HepG2 (cell line): ENCODE measurements around the gene GRIK2. TPM values are rescaled to one million over a fixed set of nuclear protein-coding genes. Genes with fewer than 3 reads are reported as not detected.

Experiments used
- ATAC-seq: fragments of 200-7000 bp; cut with Tn5 transposase; 3 replicates; pipeline ENCODE4 v1.9.1; 2020; ENCODE audit warnings: mild to moderate bottlenecking, moderate library complexity
- BruUV-seq: library from RNA; stranded (reverse); fragments of 400-500 nt; replicated peaks from 2 replicates; lab custom pipeline; 2021; lab: Mats Ljungman, UMichigan
- CTCF ChIA-PET: fragments of 300-600 bp; formaldehyde crosslinking; extraction: SDS; loops from one replicate; lab custom pipeline; 2021; ENCODE audit warnings: low total read pairs, inconsistent platforms, low intra/inter-chr PET ratio; lab: Yijun Ruan, JAX
- POLR2A ChIA-PET: fragments of 350-600 bp; sonication (Branson Sonifier 250); formaldehyde crosslinking; loops from one replicate; lab custom pipeline; 2020; ENCODE audit warnings: antibody characterized with exemption, inconsistent platforms; lab: Yijun Ruan, JAX
- DNase-seq: peaks from one replicate; pipeline ENCODE4 v3.0.0-alpha.2; 2015; ENCODE audit warnings: low spot score
- FAIRE-seq: peaks from 3 replicates; lab custom pipeline; 2011; peaks lifted over from hg19 to GRCh38; lab: Jason Lieb, UNC
- H2AFZ ChIP-seq: one replicate; pipeline ENCODE4 v1.6.1; 2011; ENCODE audit warnings: low read length, inconsistent platforms
- H3K27ac ChIP-seq: fragments of 300-600 bp; 3 replicates; pipeline ENCODE4 v1.8.0; 2011; ENCODE audit warnings: mixed run types, mild to moderate bottlenecking, mixed read lengths, low read length, inconsistent platforms; ENCODE audit not compliant: insufficient read depth; ENCODE audit errors: extremely low read length
- H3K27me3 ChIP-seq, 2 experiments: fragments of 200-600 bp in 1 of 2; 2 replicates in 1 of 2; 3 replicates in 1 of 2; pipeline versions ENCODE4 v1.6.0 to v1.8.0; 2011; ENCODE audit warnings: low read length in 2 of 2, mild to moderate bottlenecking in 2 of 2, moderate library complexity in 2 of 2, inconsistent platforms in 1 of 2; ENCODE audit not compliant: insufficient read depth in 2 of 2, control insufficient read depth in 1 of 2
- H3K36me3 ChIP-seq, 2 experiments: fragments of 200-600 bp in 1 of 2; replicated peaks in 1 of 2; 2 replicates in 1 of 2; 3 replicates in 1 of 2; pipeline versions ENCODE4 v1.5.1 to v1.8.0; 2011; ENCODE audit warnings: low read length in 2 of 2, inconsistent platforms in 1 of 2; ENCODE audit not compliant: insufficient read depth in 2 of 2, control insufficient read depth in 1 of 2
- H3K4me1 ChIP-seq: 2 replicates; pipeline ENCODE4 v1.5.1; 2012; ENCODE audit warnings: low read length, inconsistent platforms; ENCODE audit not compliant: insufficient read depth
- H3K4me2 ChIP-seq: 2 replicates; pipeline ENCODE4 v1.6.0; 2011; ENCODE audit warnings: low read depth, low read length, inconsistent platforms
- H3K4me3 ChIP-seq, 3 experiments: fragments of 200-600 bp in 1 of 3; sonication (generic), shearing (Covaris generic) in 1 of 3; replicated peaks in 1 of 3; 2 replicates each; pipeline ENCODE4 v1.5.1; 2011 to 2016; ENCODE audit warnings: low read length in 3 of 3, inconsistent platforms in 2 of 3, low read depth in 2 of 3, mild to moderate bottlenecking in 2 of 3, control low read depth in 1 of 3, mixed read lengths in 1 of 3; ENCODE audit not compliant: insufficient read depth in 1 of 3
- H3K79me2 ChIP-seq: one replicate; pipeline ENCODE4 v1.6.1; 2011; ENCODE audit warnings: low read length, inconsistent platforms; ENCODE audit not compliant: insufficient read depth
- H3K9ac ChIP-seq: 2 replicates; pipeline ENCODE4 v1.6.0; 2011; ENCODE audit warnings: mild to moderate bottlenecking, low read depth, low read length, inconsistent platforms; ENCODE audit not compliant: insufficient read depth
- H3K9me3 ChIP-seq: 2 replicates; pipeline ENCODE4 v1.5.1; 2012; ENCODE audit warnings: mild to moderate bottlenecking, low read length
- H4K20me1 ChIP-seq: 2 replicates; pipeline ENCODE4 v1.6.0; 2011; ENCODE audit warnings: inconsistent platforms, mild to moderate bottlenecking, low read length, moderate library complexity; ENCODE audit not compliant: insufficient read depth
- ETV6 ChIP-seq: sonication (generic); formaldehyde crosslinking; conservative IDR thresholded peaks from 2 replicates; pipeline ENCODE4 v1.4.0; 2020; ENCODE audit warnings: missing genetic modification reagents
- FOXK1 ChIP-seq: sonication (generic); formaldehyde crosslinking; IDR thresholded peaks from 2 replicates; pipeline ENCODE4 v1.4.0; 2020; ENCODE audit warnings: low read depth, missing genetic modification reagents, borderline replicate concordance
- HOXA7 ChIP-seq: sonication (generic); formaldehyde crosslinking; IDR thresholded peaks from 2 replicates; pipeline ENCODE4 v1.8.1; 2022; ENCODE audit warnings: mild to moderate bottlenecking, missing genetic modification reagents, moderate library complexity
- NFKBIZ ChIP-seq: IDR thresholded peaks from 2 replicates; pipeline ENCODE4 v1.6.1; 2018; ENCODE audit warnings: missing genetic modification reagents, missing compliant biosample characterization
- NKX3-1 ChIP-seq: sonication (generic); formaldehyde crosslinking; IDR thresholded peaks from 2 replicates; pipeline ENCODE4 v1.5.0; 2020; ENCODE audit warnings: missing genetic modification reagents
- RXRB ChIP-seq: IDR thresholded peaks from 2 replicates; pipeline ENCODE4 v1.6.1; 2016; ENCODE audit warnings: borderline replicate concordance, missing genetic modification reagents, missing compliant biosample characterization
- SKI ChIP-seq: fragments of 450-650 bp; IDR thresholded peaks from one replicate; pipeline ENCODE4 v1.6.1; 2018; ENCODE audit warnings: mild to moderate bottlenecking; ENCODE audit not compliant: partially characterized antibody
- TCF7L2 ChIP-seq: IDR thresholded peaks from 2 replicates; pipeline ENCODE4 v1.6.1; 2011; ENCODE audit warnings: mild to moderate bottlenecking, low read depth, low read length, moderate library complexity
- ZKSCAN8 ChIP-seq: IDR thresholded peaks from 2 replicates; pipeline ENCODE4 v1.6.1; 2016; ENCODE audit warnings: borderline replicate concordance, missing genetic modification reagents, missing compliant biosample characterization
- ZNF232 ChIP-seq: sonication (generic); formaldehyde crosslinking; IDR thresholded peaks from 2 replicates; pipeline ENCODE4 v1.4.0; 2020; ENCODE audit warnings: missing genetic modification reagents, borderline replicate concordance
- ZNF558 ChIP-seq: sonication (generic); formaldehyde crosslinking; IDR thresholded peaks from 2 replicates; pipeline ENCODE4 v1.9.0; 2022; ENCODE audit warnings: mild to moderate bottlenecking, missing genetic modification reagents, borderline replicate concordance
- ZNF580 ChIP-seq: IDR thresholded peaks from 2 replicates; pipeline ENCODE4 v1.6.1; 2016; ENCODE audit warnings: low read depth, borderline replicate concordance
- WGBS: methylation state at CpG from one replicate; pipeline ENCODE4 v1.1.6; 2017; ENCODE audit warnings: low lambda C conversion rate; 5-methylcytosine and 5-hydroxymethylcytosine counted together
- in situ Hi-C: cut with HindIII; loops from 2 replicates; pipeline ENCODE4 v1.10.0; 2017; ENCODE audit warnings: low pct_unique_long_range_greater_than_20kb; ENCODE audit not compliant: extremely low pct_ligation_motif_present
- intact Hi-C: fragments of 100-400 bp; cut with micrococcal nuclease; formaldehyde crosslinking; loops from one replicate; pipeline ENCODE4 v1.10.0; 2022; ENCODE audit not compliant: unreplicated experiment
- polyA plus RNA-seq, 8 experiments: library from polyadenylated mRNA; depleted of rRNA in 3 of 8; stranded (reverse) in 7 of 8; unstranded in 1 of 8; fragments of >200 nt; fragmentation: Illumina TruSeq in 4 of 8; extraction: Trizol in 4 of 8; gene quantifications; 2 replicates each; pipeline versions ENCODE4 v1.2.1 to v1.2.3, GENCODE V29; 2011 to 2016; ENCODE audit warnings: low read depth in 4 of 8, missing spikeins in 1 of 8, mixed read lengths in 1 of 8; ENCODE audit not compliant: insufficient read depth in 1 of 8
- total RNA-seq, 5 experiments: library from RNA; depleted of rRNA; stranded (reverse); fragments of >200 nt; fragmentation: Illumina TruSeq; extraction: Trizol; gene quantifications; 2 replicates each; pipeline ENCODE4 v1.2.3, GENCODE V29; 2016; ENCODE audit warnings: low read depth in 1 of 5
- TF ChIP-seq, protein P1 (sequence below): IDR thresholded peaks from 2 replicates; pipeline ENCODE4 v1.4.0; 2020; ENCODE audit warnings: mild to moderate bottlenecking, missing genetic modification reagents
- TF ChIP-seq, protein P2 (sequence below): sonication (generic); formaldehyde crosslinking; IDR thresholded peaks from 2 replicates; pipeline ENCODE4 v1.5.0; 2020; ENCODE audit warnings: mild to moderate bottlenecking, missing genetic modification reagents, borderline replicate concordance

Gene GRIK2
- total and polyA plus RNA-seq, 2 of the 13 experiments (the other 11 are each of a cell fraction or from before 2014, with no cell fraction given): not detected

GRCh38 chr6:101912311-101912710 is 518.8 kb downstream of the GRIK2 start:
- CTCF ChIA-PET: no interaction called here
- Histone ChIP-seq H3K79me2 (no peaks in the 10 kb centered on the region), H3K9me3 (no peaks in the 10 kb centered on the region), H2AFZ (no peak overlapping the region), H3K27me3 (no peaks in the 10 kb centered on the region), H3K4me2 (no peak overlapping the region), H3K9ac (no peak overlapping the region), H3K27ac (no peak overlapping the region), H3K4me3 (no peak overlapping the region), H3K36me3 (no peaks in the 10 kb centered on the region), H4K20me1 (no peaks in the 10 kb centered on the region), H3K4me1 (peaks cover under 1% of the 10 kb centered on the region; the same call in 1 of the 2 replicates)
- POLR2A ChIA-PET: no interaction called here
- TF ChIP-seq, protein P1, sequence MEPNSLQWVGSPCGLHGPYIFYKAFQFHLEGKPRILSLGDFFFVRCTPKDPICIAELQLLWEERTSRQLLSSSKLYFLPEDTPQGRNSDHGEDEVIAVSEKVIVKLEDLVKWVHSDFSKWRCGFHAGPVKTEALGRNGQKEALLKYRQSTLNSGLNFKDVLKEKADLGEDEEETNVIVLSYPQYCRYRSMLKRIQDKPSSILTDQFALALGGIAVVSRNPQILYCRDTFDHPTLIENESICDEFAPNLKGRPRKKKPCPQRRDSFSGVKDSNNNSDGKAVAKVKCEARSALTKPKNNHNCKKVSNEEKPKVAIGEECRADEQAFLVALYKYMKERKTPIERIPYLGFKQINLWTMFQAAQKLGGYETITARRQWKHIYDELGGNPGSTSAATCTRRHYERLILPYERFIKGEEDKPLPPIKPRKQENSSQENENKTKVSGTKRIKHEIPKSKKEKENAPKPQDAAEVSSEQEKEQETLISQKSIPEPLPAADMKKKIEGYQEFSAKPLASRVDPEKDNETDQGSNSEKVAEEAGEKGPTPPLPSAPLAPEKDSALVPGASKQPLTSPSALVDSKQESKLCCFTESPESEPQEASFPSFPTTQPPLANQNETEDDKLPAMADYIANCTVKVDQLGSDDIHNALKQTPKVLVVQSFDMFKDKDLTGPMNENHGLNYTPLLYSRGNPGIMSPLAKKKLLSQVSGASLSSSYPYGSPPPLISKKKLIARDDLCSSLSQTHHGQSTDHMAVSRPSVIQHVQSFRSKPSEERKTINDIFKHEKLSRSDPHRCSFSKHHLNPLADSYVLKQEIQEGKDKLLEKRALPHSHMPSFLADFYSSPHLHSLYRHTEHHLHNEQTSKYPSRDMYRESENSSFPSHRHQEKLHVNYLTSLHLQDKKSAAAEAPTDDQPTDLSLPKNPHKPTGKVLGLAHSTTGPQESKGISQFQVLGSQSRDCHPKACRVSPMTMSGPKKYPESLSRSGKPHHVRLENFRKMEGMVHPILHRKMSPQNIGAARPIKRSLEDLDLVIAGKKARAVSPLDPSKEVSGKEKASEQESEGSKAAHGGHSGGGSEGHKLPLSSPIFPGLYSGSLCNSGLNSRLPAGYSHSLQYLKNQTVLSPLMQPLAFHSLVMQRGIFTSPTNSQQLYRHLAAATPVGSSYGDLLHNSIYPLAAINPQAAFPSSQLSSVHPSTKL (CRISPR knock-in tag): no peak
- TF ChIP-seq NKX3-1 (no peak), TCF7L2 (no peak), SKI (no peak)
- ATAC-seq (no peak), DNase-seq (no peak), FAIRE-seq (no peak)
- intact Hi-C loops (no loop called here), in situ Hi-C loops (no loop called here)
- BruUV-seq: no TSS peak
- 0% methylated on average over 5 of the region's 5 CpGs for WGBS

GRCh38 chr6:101918471-101918870 is 525.0 kb downstream of the GRIK2 start:
- Histone ChIP-seq H4K20me1 (no peaks in the 10 kb centered on the region), H3K27ac (no peak overlapping the region), H3K9me3 (no peaks in the 10 kb centered on the region), H3K4me3 (no peak overlapping the region), H3K4me1 (no peaks in the 10 kb centered on the region), H3K36me3 (no peaks in the 10 kb centered on the region), H3K27me3 (no peaks in the 10 kb centered on the region), H3K79me2 (no peaks in the 10 kb centered on the region), H2AFZ (no peak overlapping the region), H3K9ac (no peak overlapping the region), H3K4me2 (no peak overlapping the region)
- POLR2A ChIA-PET: no interaction called here
- FAIRE-seq (no peak), DNase-seq (no peak), ATAC-seq (no peak)
- CTCF ChIA-PET: no interaction called here
- in situ Hi-C loops (no loop called here), intact Hi-C loops (no loop called here)
- BruUV-seq: no TSS peak
- 47% methylated on average over 2 of the region's 2 CpGs for WGBS
- TF ChIP-seq ZNF558 (CRISPR knock-in tag): no peak
- no peak for TF ChIP-seq ZNF580 (CRISPR knock-in tag)
- TF ChIP-seq, protein P2, sequence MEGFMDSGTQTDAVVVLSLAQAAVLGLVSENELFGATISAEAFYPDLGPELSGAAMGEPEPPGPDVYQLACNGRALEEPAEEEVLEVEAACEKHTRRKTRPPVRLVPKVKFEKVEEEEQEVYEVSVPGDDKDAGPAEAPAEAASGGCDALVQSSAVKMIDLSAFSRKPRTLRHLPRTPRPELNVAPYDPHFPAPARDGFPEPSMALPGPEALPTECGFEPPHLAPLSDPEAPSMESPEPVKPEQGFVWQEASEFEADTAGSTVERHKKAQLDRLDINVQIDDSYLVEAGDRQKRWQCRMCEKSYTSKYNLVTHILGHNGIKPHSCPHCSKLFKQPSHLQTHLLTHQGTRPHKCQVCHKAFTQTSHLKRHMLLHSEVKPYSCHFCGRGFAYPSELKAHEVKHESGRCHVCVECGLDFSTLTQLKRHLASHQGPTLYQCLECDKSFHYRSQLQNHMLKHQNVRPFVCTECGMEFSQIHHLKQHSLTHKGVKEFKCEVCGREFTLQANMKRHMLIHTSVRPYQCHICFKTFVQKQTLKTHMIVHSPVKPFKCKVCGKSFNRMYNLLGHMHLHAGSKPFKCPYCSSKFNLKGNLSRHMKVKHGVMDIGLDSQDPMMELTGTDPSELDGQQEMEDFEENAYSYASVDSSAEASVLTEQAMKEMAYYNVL: no peak
- no peak for TF ChIP-seq ZNF232 (CRISPR knock-in tag)
- TF ChIP-seq FOXK1: no peak
- TF ChIP-seq ETV6: no peak
- TF ChIP-seq RXRB (CRISPR knock-in tag): no peak
- no peak for TF ChIP-seq HOXA7
- no peak for TF ChIP-seq ZKSCAN8
- TF ChIP-seq NFKBIZ (CRISPR knock-in tag): no peak
